ENCODE results near the gene C3orf80.

Gene C3orf80

GRCh38 chr3:160257606-160258005 is 32.4 kb downstream of the C3orf80 start:
- Histone ChIP-seq H3K4me3 (IDR thresholded peaks at IDR 0.05; ENCODE audit: insufficient read depth, low read depth, low read length) (no peak overlapping the region), H3K4me1 (ENCODE audit: low read depth, poor library complexity, severe bottlenecking) (peaks cover 16% of the 10 kb centered on the region), H3K27ac (no peak overlapping the region), H3K9ac (no peak overlapping the region), H2AFZ (ENCODE audit: low read depth) (no peak overlapping the region), H3K79me2 (ENCODE audit: insufficient read depth, low read depth) (no peaks in the 10 kb centered on the region), H3K36me3 (ENCODE audit: insufficient read depth) (no peaks in the 10 kb centered on the region), H4K20me1 (ENCODE audit: insufficient read depth) (no peaks in the 10 kb centered on the region), H3K4me2 (no peak overlapping the region), H3K27me3 (ENCODE audit: insufficient read depth, low read depth) (no peaks in the 10 kb centered on the region)
- TF ChIP-seq, protein P1, sequence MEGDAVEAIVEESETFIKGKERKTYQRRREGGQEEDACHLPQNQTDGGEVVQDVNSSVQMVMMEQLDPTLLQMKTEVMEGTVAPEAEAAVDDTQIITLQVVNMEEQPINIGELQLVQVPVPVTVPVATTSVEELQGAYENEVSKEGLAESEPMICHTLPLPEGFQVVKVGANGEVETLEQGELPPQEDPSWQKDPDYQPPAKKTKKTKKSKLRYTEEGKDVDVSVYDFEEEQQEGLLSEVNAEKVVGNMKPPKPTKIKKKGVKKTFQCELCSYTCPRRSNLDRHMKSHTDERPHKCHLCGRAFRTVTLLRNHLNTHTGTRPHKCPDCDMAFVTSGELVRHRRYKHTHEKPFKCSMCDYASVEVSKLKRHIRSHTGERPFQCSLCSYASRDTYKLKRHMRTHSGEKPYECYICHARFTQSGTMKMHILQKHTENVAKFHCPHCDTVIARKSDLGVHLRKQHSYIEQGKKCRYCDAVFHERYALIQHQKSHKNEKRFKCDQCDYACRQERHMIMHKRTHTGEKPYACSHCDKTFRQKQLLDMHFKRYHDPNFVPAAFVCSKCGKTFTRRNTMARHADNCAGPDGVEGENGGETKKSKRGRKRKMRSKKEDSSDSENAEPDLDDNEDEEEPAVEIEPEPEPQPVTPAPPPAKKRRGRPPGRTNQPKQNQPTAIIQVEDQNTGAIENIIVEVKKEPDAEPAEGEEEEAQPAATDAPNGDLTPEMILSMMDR (conservative IDR thresholded peaks at IDR 0.05; ENCODE audit: low read depth, low read length): no peak

DNA sequence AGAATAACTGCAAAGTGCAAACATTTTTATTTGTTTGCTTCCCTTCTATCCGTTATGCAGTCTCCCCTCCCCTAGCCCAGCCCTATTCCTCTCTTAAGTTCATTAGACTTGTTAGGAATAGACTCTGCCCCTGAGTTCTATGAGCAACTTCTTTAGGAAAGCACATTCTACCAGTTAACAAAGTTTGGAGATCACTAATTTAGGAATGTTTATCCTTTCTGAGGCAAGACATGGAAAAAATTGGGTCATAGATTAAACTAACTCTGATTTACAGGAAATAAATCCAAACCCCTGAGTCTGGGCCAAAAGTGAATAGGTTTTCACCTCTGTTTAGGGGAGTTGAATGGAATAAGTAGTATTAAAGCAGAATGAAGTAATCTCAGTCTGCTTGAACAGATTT is 34.4 kb downstream of the C3orf80 start:
- H3K4me1 ChIP-seq (ENCODE audit: low read depth, poor library complexity, severe bottlenecking): no peaks in the 10 kb centered on the region
- no peak overlapping the region for H3K4me3 ChIP-seq (IDR thresholded peaks at IDR 0.05; ENCODE audit: insufficient read depth, low read depth, low read length)
- no peaks in the 10 kb centered on the region for H3K36me3 ChIP-seq (ENCODE audit: insufficient read depth)
- no peaks in the 10 kb centered on the region for H4K20me1 ChIP-seq (ENCODE audit: insufficient read depth)
- TF ChIP-seq, protein P1 (conservative IDR thresholded peaks at IDR 0.05; ENCODE audit: low read depth, low read length): no peak
- no peak overlapping the region for H3K4me2 ChIP-seq
- no peak overlapping the region for H3K27ac ChIP-seq
- H3K79me2 ChIP-seq (ENCODE audit: insufficient read depth, low read depth): no peaks in the 10 kb centered on the region
- no peak overlapping the region for H3K9ac ChIP-seq
- H3K27me3 ChIP-seq (ENCODE audit: insufficient read depth, low read depth): no peaks in the 10 kb centered on the region
- no peak overlapping the region for H2AFZ ChIP-seq (ENCODE audit: low read depth)

GRCh38 chr3:160260587-160261270 is 35.5 kb downstream of the C3orf80 start:
- no peak overlapping the region for H3K4me2 ChIP-seq
- H3K36me3 ChIP-seq (ENCODE audit: insufficient read depth): no peaks in the 10 kb centered on the region
- no peak overlapping the region for H3K9ac ChIP-seq
- H3K4me1 ChIP-seq (ENCODE audit: low read depth, poor library complexity, severe bottlenecking): no peaks in the 10 kb centered on the region
- H3K27me3 ChIP-seq (ENCODE audit: insufficient read depth, low read depth): no peaks in the 10 kb centered on the region
- no peak overlapping the region for H3K27ac ChIP-seq
- H3K79me2 ChIP-seq (ENCODE audit: insufficient read depth, low read depth): no peaks in the 10 kb centered on the region
- no peaks in the 10 kb centered on the region for H4K20me1 ChIP-seq (ENCODE audit: insufficient read depth)
- no peak overlapping the region for H3K4me3 ChIP-seq (IDR thresholded peaks at IDR 0.05; ENCODE audit: insufficient read depth, low read depth, low read length)
- TF ChIP-seq, protein P1 (conservative IDR thresholded peaks at IDR 0.05; ENCODE audit: low read depth, low read length): no peak
- no peak overlapping the region for H2AFZ ChIP-seq (ENCODE audit: low read depth)

GRCh38 chr3:160265088-160265487 is 39.9 kb downstream of the C3orf80 start:
- Histone ChIP-seq H3K4me3 (IDR thresholded peaks at IDR 0.05; ENCODE audit: insufficient read depth, low read depth, low read length) (no peak overlapping the region), H3K27ac (no peak overlapping the region), H3K79me2 (ENCODE audit: insufficient read depth, low read depth) (no peaks in the 10 kb centered on the region), H3K9ac (no peak overlapping the region), H4K20me1 (ENCODE audit: insufficient read depth) (no peaks in the 10 kb centered on the region), H3K27me3 (ENCODE audit: insufficient read depth, low read depth) (no peaks in the 10 kb centered on the region), H3K4me1 (ENCODE audit: low read depth, poor library complexity, severe bottlenecking) (no peaks in the 10 kb centered on the region), H3K36me3 (ENCODE audit: insufficient read depth) (no peaks in the 10 kb centered on the region), H3K4me2 (no peak overlapping the region), H2AFZ (ENCODE audit: low read depth) (no peak overlapping the region)
- TF ChIP-seq, protein P1 (conservative IDR thresholded peaks at IDR 0.05; ENCODE audit: low read depth, low read length): no peak

Data from KMS-11 (cell line).